Measurements from ENCODE around the gene CSTF2T. TPM values are rescaled to one million over a fixed set of nuclear protein-coding genes. Genes with fewer than 3 reads are reported as not detected.
"Not testable (repeated sequence)": the region's sequence is repeated elsewhere in the genome, so short reads cannot be mapped to it uniquely, and the experiment has no call there.

The CSTF2T gene
- polyA plus RNA-seq, 2 donors = 4.7 to 7.3 TPM

DNA sequence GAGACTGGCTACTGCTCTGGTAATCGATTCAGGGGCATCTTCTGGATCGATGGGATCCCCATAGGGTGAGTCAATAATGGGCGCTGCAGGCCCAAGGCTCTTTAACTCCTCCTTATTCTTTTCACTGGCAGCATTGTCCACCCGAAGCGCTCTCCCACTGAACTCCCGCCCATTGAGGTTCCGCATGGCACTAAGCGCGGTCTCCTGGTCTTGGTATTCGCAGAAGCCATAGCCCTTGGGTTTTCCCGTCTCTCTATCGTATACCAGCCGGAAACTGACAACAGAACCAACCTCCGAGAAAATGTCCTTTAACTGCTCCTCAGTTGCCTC, 285 bp downstream of the CSTF2T start:
- H3K4me1 ChIP-seq (ENCODE audit: control insufficient read depth in 2 of 2, insufficient read depth in 2 of 2, low read length in 1 of 2) = peaks cover 10 to 15% of the 10 kb centered on the region in 2 donors
- no peaks in the 10 kb centered on the region for H3K9me3 ChIP-seq (ENCODE audit: control insufficient read depth in 2 of 2, insufficient read depth in 1 of 2, low read depth in 1 of 2, low read length in 1 of 2)
- peak overlapping the region; percentile 95 for H3K27ac ChIP-seq (ENCODE audit: low read depth in 2 of 2, low read length in 1 of 2)
- H3K36me3 ChIP-seq (ENCODE audit: control insufficient read depth in 2 of 2, insufficient read depth in 2 of 2, low read length in 1 of 2) = peaks cover 0 to 6% of the 10 kb centered on the region in 2 donors
- no peaks in the 10 kb centered on the region for H3K27me3 ChIP-seq (ENCODE audit: control insufficient read depth in 1 of 2, insufficient read depth in 2 of 2, low read length in 2 of 2)
- 0 to 1% methylated on average over 14 of the region's 14 CpGs for WGBS, 2 donors
- peak overlapping the region; percentile 73 to 94 for H3K4me3 ChIP-seq (ENCODE audit: low read depth in 1 of 2, low read length in 2 of 2)

DNA sequence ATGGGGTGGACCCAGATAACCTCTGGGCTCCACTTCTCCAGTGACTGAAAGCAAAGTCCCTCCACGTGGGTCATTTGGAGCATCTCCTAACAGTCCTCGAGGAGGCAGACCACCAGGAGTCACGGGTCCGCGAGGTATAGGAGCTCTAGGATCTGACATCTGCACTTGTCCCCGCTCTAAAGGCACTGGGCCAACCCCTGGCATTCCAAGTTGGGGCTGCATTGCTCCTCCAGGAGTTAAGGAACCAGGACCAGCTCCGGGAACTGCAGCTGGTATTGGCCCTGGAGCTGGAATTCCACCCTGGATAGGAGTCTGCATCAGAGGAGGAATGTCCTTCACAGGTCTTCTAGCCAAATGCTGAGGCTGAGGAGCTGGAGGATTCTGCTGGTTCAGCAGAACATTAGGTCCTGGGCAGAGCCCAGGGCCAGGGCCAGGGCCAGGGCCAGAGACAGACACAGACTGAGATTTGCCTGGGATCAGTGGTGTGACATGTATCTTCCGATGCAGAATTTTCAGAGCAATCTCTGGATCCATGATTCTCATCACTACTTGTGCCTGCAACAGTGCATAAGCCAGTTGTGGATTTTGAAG, 827 bp downstream of the CSTF2T start:
- H3K27me3 ChIP-seq (ENCODE audit: control insufficient read depth in 1 of 2, insufficient read depth in 2 of 2, low read length in 2 of 2) = no peaks in the 10 kb centered on the region
- H3K27ac ChIP-seq (ENCODE audit: low read depth in 2 of 2, low read length in 1 of 2) = peak overlapping the region in 1 of 2 donors; percentile 95
- H3K4me3 ChIP-seq (ENCODE audit: low read depth in 1 of 2, low read length in 2 of 2) = peak overlapping the region; percentile 73 to 94
- WGBS, 2 donors = 74 to 84% methylated on average over 8 of the region's 8 CpGs
- peaks cover 0 to 6% of the 10 kb centered on the region in 2 donors for H3K36me3 ChIP-seq (ENCODE audit: control insufficient read depth in 2 of 2, insufficient read depth in 2 of 2, low read length in 1 of 2)
- no peaks in the 10 kb centered on the region for H3K9me3 ChIP-seq (ENCODE audit: control insufficient read depth in 2 of 2, insufficient read depth in 1 of 2, low read depth in 1 of 2, low read length in 1 of 2)
- H3K4me1 ChIP-seq (ENCODE audit: control insufficient read depth in 2 of 2, insufficient read depth in 2 of 2, low read length in 1 of 2) = peaks cover 10 to 15% of the 10 kb centered on the region in 2 donors

DNA sequence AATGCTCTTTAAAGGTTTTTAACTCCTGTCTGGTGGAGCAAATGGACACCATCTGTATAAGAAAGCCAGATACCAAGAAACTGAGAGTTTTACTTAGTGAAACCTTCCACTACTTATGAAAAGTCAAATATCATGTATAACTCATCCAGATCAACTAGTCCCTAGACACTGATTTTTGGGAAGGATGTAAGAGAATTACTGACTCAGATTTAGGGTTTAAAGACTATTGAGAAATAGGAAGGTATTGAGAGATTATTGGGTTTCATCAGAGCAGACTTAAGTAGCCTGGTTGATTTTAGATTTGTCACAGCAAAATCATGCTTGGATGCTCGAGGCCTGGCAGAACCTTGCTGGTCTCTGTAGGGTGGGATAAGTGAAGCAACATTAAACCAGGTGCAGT, 3.1 kb downstream of the CSTF2T start:
- Histone ChIP-seq H3K36me3 (ENCODE audit: control insufficient read depth in 2 of 2, insufficient read depth in 2 of 2, low read length in 1 of 2) (peaks cover 0 to 6% of the 10 kb centered on the region in 2 donors), H3K4me3 (ENCODE audit: low read depth in 1 of 2, low read length in 2 of 2) (no peak overlapping the region), H3K9me3 (ENCODE audit: control insufficient read depth in 2 of 2, insufficient read depth in 1 of 2, low read depth in 1 of 2, low read length in 1 of 2) (no peaks in the 10 kb centered on the region), H3K4me1 (ENCODE audit: control insufficient read depth in 2 of 2, insufficient read depth in 2 of 2, low read length in 1 of 2) (peaks cover 10 to 15% of the 10 kb centered on the region in 2 donors), H3K27me3 (ENCODE audit: control insufficient read depth in 1 of 2, insufficient read depth in 2 of 2, low read length in 2 of 2) (no peaks in the 10 kb centered on the region), H3K27ac (ENCODE audit: low read depth in 2 of 2, low read length in 1 of 2) (no peak overlapping the region)
- 64 to 73% methylated on average over 1 of the region's 1 CpG for WGBS, 2 donors

DNA sequence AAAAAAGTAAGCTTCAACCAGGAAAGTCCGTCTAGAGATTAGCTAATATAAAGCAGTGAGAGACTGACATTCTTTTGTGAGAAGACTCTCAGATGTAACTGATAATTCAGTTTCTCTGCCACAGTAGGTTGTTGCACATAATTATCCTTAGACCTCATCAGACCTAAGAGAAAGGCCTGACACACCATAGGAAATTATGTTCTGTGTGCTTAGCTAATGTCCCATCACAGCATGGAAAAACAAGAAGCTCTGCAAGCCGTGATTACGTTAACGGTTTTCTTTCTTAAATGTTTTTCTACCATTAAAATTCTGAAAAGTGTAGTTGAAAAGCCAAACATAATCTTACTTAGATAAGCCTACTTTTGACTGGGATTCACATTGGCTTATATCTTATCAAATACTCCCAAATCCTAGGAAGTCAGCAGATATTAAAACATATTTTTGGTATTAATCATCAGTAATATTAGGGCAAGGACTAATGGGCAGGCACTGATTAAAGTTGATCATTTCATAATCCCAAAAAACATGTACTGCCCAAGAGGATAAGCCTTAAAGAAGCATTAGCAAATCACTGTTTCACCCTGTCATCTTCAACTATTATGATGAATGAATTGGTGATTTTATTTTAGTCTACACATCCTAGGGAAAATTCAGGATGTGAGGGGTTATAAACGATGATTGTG, 5.2 kb downstream of the CSTF2T start:
- Histone ChIP-seq H3K27ac (ENCODE audit: low read depth in 2 of 2, low read length in 1 of 2) (no peak overlapping the region), H3K4me3 (ENCODE audit: low read depth in 1 of 2, low read length in 2 of 2) (no peak overlapping the region), H3K4me1 (ENCODE audit: control insufficient read depth in 2 of 2, insufficient read depth in 2 of 2, low read length in 1 of 2) (peaks cover 10 to 12% of the 10 kb centered on the region in 2 donors), H3K9me3 (ENCODE audit: control insufficient read depth in 2 of 2, insufficient read depth in 1 of 2, low read depth in 1 of 2, low read length in 1 of 2) (no peaks in the 10 kb centered on the region), H3K27me3 (ENCODE audit: control insufficient read depth in 1 of 2, insufficient read depth in 2 of 2, low read length in 2 of 2) (no peaks in the 10 kb centered on the region), H3K36me3 (ENCODE audit: control insufficient read depth in 2 of 2, insufficient read depth in 2 of 2, low read length in 1 of 2) (peaks cover 0 to 6% of the 10 kb centered on the region in 2 donors)
- WGBS, 2 donors = 79 to 81% methylated on average over 5 of the region's 5 CpGs

DNA sequence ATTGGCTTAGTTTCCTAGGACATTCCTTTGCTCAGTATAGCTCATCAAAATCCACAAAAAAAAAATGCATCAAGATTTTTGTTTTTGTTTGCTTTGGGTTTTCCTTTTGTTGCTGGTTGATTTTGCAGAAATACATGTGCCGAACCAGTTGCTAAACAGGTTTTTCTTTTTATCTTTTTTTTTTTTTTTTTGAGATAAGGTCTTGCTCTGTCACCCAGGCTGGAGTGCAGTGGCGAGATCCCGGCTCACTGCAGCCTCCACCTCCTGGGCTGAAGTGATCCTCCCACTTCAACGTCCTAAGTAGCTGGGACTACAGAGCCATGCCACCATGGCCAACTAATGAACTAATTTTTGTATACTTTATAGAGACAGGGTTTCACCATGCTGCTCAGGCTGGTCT, 8.3 kb downstream of the CSTF2T start:
- no peaks in the 10 kb centered on the region for H3K9me3 ChIP-seq (ENCODE audit: control insufficient read depth in 2 of 2, insufficient read depth in 1 of 2, low read depth in 1 of 2, low read length in 1 of 2)
- no peaks in the 10 kb centered on the region for H3K36me3 ChIP-seq (ENCODE audit: control insufficient read depth in 2 of 2, insufficient read depth in 2 of 2, low read length in 1 of 2)
- H3K4me3 ChIP-seq (ENCODE audit: low read depth in 1 of 2, low read length in 2 of 2) = no peak overlapping the region
- 29 to 55% methylated on average over 4 of the region's 4 CpGs for WGBS, 2 donors
- H3K4me1 ChIP-seq (ENCODE audit: control insufficient read depth in 2 of 2, insufficient read depth in 2 of 2, low read length in 1 of 2) = no peaks in the 10 kb centered on the region
- H3K27me3 ChIP-seq (ENCODE audit: control insufficient read depth in 1 of 2, insufficient read depth in 2 of 2, low read length in 2 of 2) = no peaks in the 10 kb centered on the region
- H3K27ac ChIP-seq (ENCODE audit: low read depth in 2 of 2, low read length in 1 of 2) = no peak overlapping the region

DNA sequence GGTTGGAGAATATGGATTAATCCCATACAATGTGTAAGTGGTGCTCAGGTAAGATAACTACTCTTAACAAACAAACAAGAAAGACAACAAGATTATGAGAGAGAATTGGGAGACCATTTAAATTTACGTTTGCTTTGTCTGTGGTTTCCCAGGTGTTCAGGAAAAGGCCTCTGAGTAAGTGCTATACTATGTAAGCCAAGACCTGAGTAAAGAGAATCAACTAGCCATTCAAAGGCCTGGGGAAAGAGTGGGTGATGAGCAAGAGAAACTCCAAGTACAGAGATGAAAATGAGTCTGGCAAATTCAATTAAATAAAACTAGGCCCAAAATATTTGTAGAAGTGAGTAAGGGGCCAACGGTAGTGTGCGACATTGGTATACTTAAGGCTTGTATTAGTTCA, 9.9 kb downstream of the CSTF2T start:
- Histone ChIP-seq H3K27ac (ENCODE audit: low read depth in 2 of 2, low read length in 1 of 2) (no peak overlapping the region), H3K4me1 (ENCODE audit: control insufficient read depth in 2 of 2, insufficient read depth in 2 of 2, low read length in 1 of 2) (no peaks in the 10 kb centered on the region), H3K4me3 (ENCODE audit: low read depth in 1 of 2, low read length in 2 of 2) (no peak overlapping the region), H3K9me3 (ENCODE audit: control insufficient read depth in 2 of 2, insufficient read depth in 1 of 2, low read depth in 1 of 2, low read length in 1 of 2) (no peaks in the 10 kb centered on the region), H3K36me3 (ENCODE audit: control insufficient read depth in 2 of 2, insufficient read depth in 2 of 2, low read length in 1 of 2) (no peaks in the 10 kb centered on the region), H3K27me3 (ENCODE audit: control insufficient read depth in 1 of 2, insufficient read depth in 2 of 2, low read length in 2 of 2) (no peaks in the 10 kb centered on the region)
- 90 to 92% methylated on average over 3 of the region's 3 CpGs for WGBS, 2 donors

DNA sequence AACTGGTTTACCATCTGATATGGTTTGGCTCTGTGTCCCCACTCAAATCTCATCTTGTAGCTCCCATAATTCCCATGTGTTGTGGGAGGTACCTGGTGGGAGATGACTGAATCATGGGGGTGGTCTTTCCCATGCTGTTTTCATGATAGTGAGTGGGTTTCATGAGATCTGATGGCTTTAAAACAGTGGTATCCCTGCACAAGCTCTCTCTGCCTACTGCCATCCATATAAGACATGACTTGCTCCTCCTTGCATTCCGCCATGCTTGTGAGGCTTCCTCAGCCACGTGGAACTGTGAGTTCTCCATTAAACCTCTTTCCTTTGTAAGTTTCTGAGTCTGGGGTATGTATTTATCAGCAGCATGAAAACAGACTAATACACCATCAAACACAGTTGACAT, 10.6 kb downstream of the CSTF2T start:
- H3K9me3 ChIP-seq (ENCODE audit: control insufficient read depth in 2 of 2, insufficient read depth in 1 of 2, low read depth in 1 of 2, low read length in 1 of 2); H3K27me3 ChIP-seq (ENCODE audit: control insufficient read depth in 1 of 2, insufficient read depth in 2 of 2, low read length in 2 of 2); H3K4me1 ChIP-seq (ENCODE audit: control insufficient read depth in 2 of 2, insufficient read depth in 2 of 2, low read length in 1 of 2); H3K4me3 ChIP-seq (ENCODE audit: low read depth in 1 of 2, low read length in 2 of 2); H3K27ac ChIP-seq (ENCODE audit: low read depth in 2 of 2, low read length in 1 of 2); H3K36me3 ChIP-seq (ENCODE audit: control insufficient read depth in 2 of 2, insufficient read depth in 2 of 2, low read length in 1 of 2): not testable (repeated sequence)
- 91 to 96% methylated on average over 2 of the region's 2 CpGs for WGBS, 2 donors

DNA sequence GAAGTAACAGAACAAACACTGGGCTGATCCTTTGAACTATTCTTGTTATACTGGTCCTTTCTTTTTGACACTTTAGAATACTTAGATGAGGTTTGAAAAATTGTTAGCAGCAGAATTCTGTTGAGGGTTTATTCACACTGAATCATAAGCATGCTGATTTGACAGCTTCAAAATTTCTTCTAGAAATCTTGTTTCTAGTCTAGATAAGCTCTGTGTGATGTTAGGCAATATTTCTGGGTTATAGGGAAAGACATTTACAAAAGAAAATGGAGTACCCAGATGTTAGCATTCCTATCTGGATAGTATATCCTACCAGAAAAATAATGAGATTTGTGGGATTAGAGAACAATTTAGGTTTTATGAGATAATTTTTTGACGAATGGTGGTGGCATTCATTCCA, 12.1 kb downstream of the CSTF2T start:
- Histone ChIP-seq H3K4me1 (ENCODE audit: control insufficient read depth in 2 of 2, insufficient read depth in 2 of 2, low read length in 1 of 2) (no peaks in the 10 kb centered on the region), H3K27ac (ENCODE audit: low read depth in 2 of 2, low read length in 1 of 2) (no peak overlapping the region), H3K36me3 (ENCODE audit: control insufficient read depth in 2 of 2, insufficient read depth in 2 of 2, low read length in 1 of 2) (no peaks in the 10 kb centered on the region), H3K9me3 (ENCODE audit: control insufficient read depth in 2 of 2, insufficient read depth in 1 of 2, low read depth in 1 of 2, low read length in 1 of 2) (no peaks in the 10 kb centered on the region), H3K27me3 (ENCODE audit: control insufficient read depth in 1 of 2, insufficient read depth in 2 of 2, low read length in 2 of 2) (no peaks in the 10 kb centered on the region), H3K4me3 (ENCODE audit: low read depth in 1 of 2, low read length in 2 of 2) (no peak overlapping the region)
- 76 to 90% methylated on average over 1 of the region's 1 CpG for WGBS, 2 donors

DNA sequence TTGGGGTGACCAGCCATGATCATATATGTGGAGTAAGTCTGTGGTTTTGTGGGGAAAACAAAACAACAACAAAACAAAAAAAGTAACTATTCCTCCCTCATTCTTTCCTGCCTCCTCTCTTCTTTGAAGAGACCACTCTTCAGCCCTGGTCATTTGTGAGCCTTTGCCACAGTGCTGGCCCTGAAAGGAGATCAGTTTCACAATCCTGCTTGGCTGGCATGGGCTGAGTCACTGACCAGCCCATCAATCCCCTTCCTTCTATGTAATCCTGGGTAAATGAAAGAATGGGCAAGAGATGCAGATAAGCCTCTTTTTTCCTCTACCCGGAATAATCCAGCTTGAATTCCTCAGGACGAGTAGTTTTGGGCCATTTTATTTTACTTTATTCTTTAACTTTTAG, 13.6 kb downstream of the CSTF2T start:
- Histone ChIP-seq H3K36me3 (ENCODE audit: control insufficient read depth in 2 of 2, insufficient read depth in 2 of 2, low read length in 1 of 2) (no peaks in the 10 kb centered on the region), H3K9me3 (ENCODE audit: control insufficient read depth in 2 of 2, insufficient read depth in 1 of 2, low read depth in 1 of 2, low read length in 1 of 2) (no peaks in the 10 kb centered on the region), H3K4me1 (ENCODE audit: control insufficient read depth in 2 of 2, insufficient read depth in 2 of 2, low read length in 1 of 2) (no peaks in the 10 kb centered on the region), H3K4me3 (ENCODE audit: low read depth in 1 of 2, low read length in 2 of 2) (no peak overlapping the region), H3K27ac (ENCODE audit: low read depth in 2 of 2, low read length in 1 of 2) (no peak overlapping the region), H3K27me3 (ENCODE audit: control insufficient read depth in 1 of 2, insufficient read depth in 2 of 2, low read length in 2 of 2) (no peaks in the 10 kb centered on the region)
- 79 to 92% methylated on average over 2 of the region's 2 CpGs for WGBS, 2 donors

DNA sequence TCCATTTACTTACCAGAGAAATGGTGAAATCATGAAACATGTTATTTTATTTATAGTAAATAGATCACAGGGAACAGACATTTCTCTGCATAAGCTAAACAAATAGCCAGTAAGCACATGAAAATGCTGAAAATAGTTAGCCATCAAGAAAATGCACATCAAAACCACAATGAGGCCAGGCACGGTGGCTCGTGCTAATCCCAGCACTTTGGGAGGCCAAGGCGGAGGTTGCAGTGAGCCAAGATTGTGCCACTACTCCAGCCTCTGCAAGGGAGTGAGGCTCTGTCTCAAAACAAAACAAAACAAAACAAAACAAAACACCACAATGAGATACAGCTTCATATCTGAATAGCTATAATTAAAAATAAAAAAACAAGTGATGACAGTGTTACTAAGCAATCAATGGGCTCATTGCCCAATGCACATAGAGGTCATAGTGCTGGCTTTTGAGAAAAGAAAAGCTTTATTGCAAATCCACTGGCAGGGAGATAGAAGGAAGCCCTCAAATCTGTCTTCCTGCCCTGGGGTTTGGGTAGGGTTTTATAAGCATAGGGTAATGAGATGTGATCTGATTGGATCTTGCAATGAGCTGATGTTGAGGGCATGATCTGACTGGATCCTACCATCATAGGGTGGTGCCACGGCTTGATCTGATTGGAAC, 16.2 kb downstream of the CSTF2T start:
- H3K4me3 ChIP-seq (ENCODE audit: low read depth in 1 of 2, low read length in 2 of 2) = no peak overlapping the region
- H3K27ac ChIP-seq (ENCODE audit: low read depth in 2 of 2, low read length in 1 of 2) = no peak overlapping the region
- 67 to 71% methylated on average over 4 of the region's 4 CpGs for WGBS, 2 donors

More for the DNA sequence above, 16.2 kb downstream of the CSTF2T start:
- Histone ChIP-seq H3K4me1 (ENCODE audit: control insufficient read depth in 2 of 2, insufficient read depth in 2 of 2, low read length in 1 of 2) (no peaks in the 10 kb centered on the region), H3K27me3 (ENCODE audit: control insufficient read depth in 1 of 2, insufficient read depth in 2 of 2, low read length in 2 of 2) (no peaks in the 10 kb centered on the region), H3K9me3 (ENCODE audit: control insufficient read depth in 2 of 2, insufficient read depth in 1 of 2, low read depth in 1 of 2, low read length in 1 of 2) (no peaks in the 10 kb centered on the region), H3K36me3 (ENCODE audit: control insufficient read depth in 2 of 2, insufficient read depth in 2 of 2, low read length in 1 of 2) (no peaks in the 10 kb centered on the region)
